SK-N-MC (cell line): ENCODE data around the gene CFAP61.

Experiments used
- EZH2 ChIP-seq: fragments of 200-600 bp; sonication (generic); IDR thresholded peaks from one replicate; pipeline ENCODE4 v1.6.1; 2017; ENCODE audit warnings: antibody characterized with exemption
- POLR2AphosphoS5 ChIP-seq: IDR thresholded peaks from 2 replicates; pipeline ENCODE4 v1.6.1; 2012; ENCODE audit warnings: mild to moderate bottlenecking, low read depth, low read length, borderline replicate concordance

DNA sequence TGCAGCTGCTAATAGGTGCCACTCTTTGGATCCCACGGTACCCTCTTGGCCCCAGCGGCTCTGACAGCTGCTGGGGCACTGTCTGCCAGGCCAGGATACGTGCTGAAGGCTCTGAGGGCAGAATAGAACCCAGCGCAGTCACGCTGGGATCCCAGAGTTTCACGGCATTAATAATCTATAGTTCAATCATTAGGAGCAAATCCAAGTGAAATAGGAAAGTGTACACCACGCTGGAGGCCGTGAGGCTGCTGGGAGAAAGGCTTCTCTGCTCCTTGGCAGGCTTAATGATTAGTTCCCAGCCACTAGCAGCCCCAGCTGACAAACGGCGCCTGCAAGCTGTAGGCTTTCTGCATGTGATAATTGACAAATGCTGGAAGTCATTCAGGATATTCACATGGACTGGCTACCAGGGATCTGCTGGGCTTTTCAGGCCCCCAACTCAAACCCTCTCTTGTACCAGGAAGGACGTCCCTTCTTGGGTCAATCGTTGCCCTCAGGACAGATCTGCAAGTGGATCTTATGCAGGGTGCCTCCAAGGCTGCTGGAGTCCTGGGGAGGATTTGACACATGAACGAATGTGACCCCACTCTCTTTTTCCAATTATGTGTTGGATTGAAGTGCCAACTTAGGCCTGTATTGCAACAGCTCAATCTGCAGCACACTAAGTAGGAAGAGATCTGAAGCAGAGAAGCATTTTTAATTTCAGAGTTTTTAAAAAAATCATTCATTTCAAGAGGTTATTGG lies 265.5 kb downstream of the CFAP61 start:
- TF ChIP-seq EZH2 = no peak
- TF ChIP-seq POLR2AphosphoS5 = no peak
